ENCODE results near the gene SERPINF2.
"Not testable (repeated sequence)": the region's sequence is repeated elsewhere in the genome, so short reads cannot be mapped to it uniquely, and the experiment has no call there.

Gene SERPINF2

DNA sequence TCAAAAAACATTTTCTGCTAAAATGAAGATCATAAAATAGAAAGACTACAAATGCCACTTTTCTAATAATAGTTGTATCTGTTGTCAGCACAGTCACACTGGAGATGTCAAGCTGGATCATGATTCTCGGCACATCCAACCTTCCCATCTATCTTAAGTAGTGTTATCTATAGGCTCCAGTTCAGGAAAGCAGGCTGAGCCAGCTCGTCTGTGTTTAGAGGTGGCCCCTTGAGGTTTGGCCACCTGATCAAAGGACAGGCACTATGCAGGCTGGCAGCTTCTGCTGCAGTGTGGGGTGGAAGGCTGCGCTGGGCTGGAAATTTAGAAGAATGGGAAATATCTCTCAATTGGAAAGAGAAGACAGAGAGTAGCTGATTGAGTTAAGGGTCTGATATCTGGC, 54.7 kb downstream of the SERPINF2 start:
- DNase-seq: no peak

- DNase-seq: not testable (repeated sequence)
Measured at GRCh38 chr17:1797846-1798245, 55.2 kb downstream of the SERPINF2 start.

DNA sequence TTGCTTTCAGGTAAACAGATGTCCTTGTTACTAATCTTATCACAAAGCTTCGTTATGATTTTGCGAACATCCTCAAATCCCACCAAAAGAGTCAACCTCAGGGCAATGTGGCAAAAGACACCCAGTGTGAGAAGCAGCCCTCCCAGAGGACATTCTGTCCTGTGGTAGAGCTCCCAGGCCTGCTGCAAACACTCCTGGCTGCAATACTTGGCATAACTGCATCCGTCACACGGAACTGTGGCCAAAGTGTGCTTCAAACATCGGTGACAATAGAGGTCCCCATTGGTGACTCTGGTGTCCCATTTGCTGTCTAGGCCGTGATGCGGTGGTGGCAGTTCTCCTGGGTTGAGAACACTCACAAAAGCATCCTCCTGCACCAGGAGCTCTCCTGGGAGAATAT, 57.6 kb downstream of the SERPINF2 start:
- no peak for DNase-seq

GRCh38 chr17:1800712-1801111, 58.0 kb downstream of the SERPINF2 start:
- no peak for DNase-seq

DNA sequence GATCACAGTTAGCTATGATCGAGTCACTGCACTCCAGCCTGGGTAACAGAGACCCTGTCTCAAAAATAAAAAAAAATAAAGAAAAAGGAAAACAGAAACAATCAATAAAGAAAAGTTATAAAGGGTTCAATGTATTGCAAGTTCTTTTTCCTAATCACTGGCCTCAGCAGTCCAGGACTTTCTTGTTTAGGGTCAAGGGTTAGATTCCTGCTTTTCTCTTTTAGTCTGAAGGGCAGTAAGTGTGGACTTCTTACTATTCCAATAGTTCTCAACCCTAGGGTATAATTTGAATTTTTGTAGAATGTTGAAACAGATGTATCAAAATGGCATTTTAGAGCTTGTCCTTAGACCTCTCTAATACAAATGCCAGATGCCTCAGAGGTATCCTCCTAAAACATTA, 59.8 kb downstream of the SERPINF2 start:
- no peak for DNase-seq

GRCh38 chr17:1803280-1803679, 60.6 kb downstream of the SERPINF2 start:
- no peak for DNase-seq

Measured in NCI-H1048 (cell line).